MCF 10A (cell line): ENCODE results near the gene AIM2. TPM values are rescaled to one million over a fixed set of nuclear protein-coding genes. Genes with fewer than 3 reads are reported as not detected.

ENCODE experiments used
- BruUV-seq: library from RNA; stranded (reverse); fragments of 400-500 nt; replicated peaks from 2 replicates; lab custom pipeline; 2021; lab: Mats Ljungman, UMichigan
- CTCF ChIA-PET: fragments of 300-600 bp; sonication (Branson Sonifier 250); formaldehyde crosslinking; extraction: SDS; loops from one replicate; lab custom pipeline; 2021; ENCODE audit warnings: antibody characterized with exemption, inconsistent platforms; lab: Yijun Ruan, JAX
- POLR2A ChIA-PET: fragments of 300-600, 350-650 bp; sonication (Branson Sonifier 250); formaldehyde crosslinking; extraction: SDS; loops from one replicate; lab custom pipeline; 2020; ENCODE audit warnings: antibody characterized with exemption, inconsistent platforms; lab: Yijun Ruan, JAX
- DNase-seq: peaks from one replicate; pipeline ENCODE4 v3.0.0-alpha.2; 2018; ENCODE audit not compliant: unreplicated experiment
- H3K27ac Mint-ChIP-seq: one replicate; pipeline ENCODE4 v1.8.0; 2022; ENCODE audit warnings: mild to moderate bottlenecking, low read depth, mixed read lengths; ENCODE audit not compliant: unreplicated experiment
- H3K27me3 Mint-ChIP-seq: one replicate; pipeline ENCODE4 v1.8.0; 2022; ENCODE audit warnings: mixed read lengths; ENCODE audit not compliant: insufficient read depth, unreplicated experiment
- H3K36me3 Mint-ChIP-seq: one replicate; pipeline ENCODE4 v1.8.0; 2022; ENCODE audit warnings: mild to moderate bottlenecking, moderate library complexity, mixed read lengths; ENCODE audit not compliant: insufficient read depth, unreplicated experiment
- H3K4me1 Mint-ChIP-seq: one replicate; pipeline ENCODE4 v1.8.0; 2022; ENCODE audit warnings: mixed read lengths; ENCODE audit not compliant: insufficient read depth, unreplicated experiment
- H3K4me3 Mint-ChIP-seq: one replicate; pipeline ENCODE4 v1.8.0; 2022; ENCODE audit warnings: mild to moderate bottlenecking, moderate library complexity, mixed read lengths; ENCODE audit not compliant: unreplicated experiment
- H3K9me3 Mint-ChIP-seq: one replicate; pipeline ENCODE4 v1.8.0; 2022; ENCODE audit warnings: mixed read lengths; ENCODE audit not compliant: unreplicated experiment
- CTCF ChIP-seq: fragments of 200-600 bp; IDR thresholded peaks from one replicate; pipeline ENCODE4 v1.8.0; 2022; ENCODE audit warnings: antibody characterized with exemption, mild to moderate bottlenecking; ENCODE audit not compliant: unreplicated experiment
- intact Hi-C: fragments of 100-400 bp; cut with micrococcal nuclease; formaldehyde crosslinking; loops from 2 replicates; pipeline ENCODE4 v1.14.1; 2022
- total RNA-seq: library from RNA; stranded (reverse); gene quantifications from 2 replicates; pipeline ENCODE4 v1.2.3, GENCODE V29; 2022

AIM2 gene
- total RNA-seq, 1 experiment from 2014 or later, result not detected

GRCh38 chr1:159083013-159083412, 6.4 kb upstream of the AIM2 start:
- H3K9me3 Mint-ChIP-seq, result no peaks in the 10 kb centered on the region
- H3K36me3 Mint-ChIP-seq, result no peaks in the 10 kb centered on the region
- peaks cover 4% of the 10 kb centered on the region for H3K4me1 Mint-ChIP-seq
- H3K4me3 Mint-ChIP-seq, result no peak overlapping the region
- H3K27me3 Mint-ChIP-seq, result no peaks in the 10 kb centered on the region
- ChIA-PET POLR2A (interaction anchor here (1.5 kb wide), 1 partner anchor 8 kb away, joined by 3 read pairs; no protein-coding TSS in a partner anchor), CTCF (interaction anchor here (0.9 to 3.5 kb wide), 3 partner anchors 11 to 959 kb away, joined by 3 to 43 read pairs (median 4); no protein-coding TSS in a partner anchor)
- intact Hi-C loops, result no loop called here
- BruUV-seq, result no TSS peak
- TF ChIP-seq CTCF, result no peak
- H3K27ac Mint-ChIP-seq, result no peak overlapping the region
- no peak for DNase-seq

GRCh38 chr1:159081626-159082025, 5.1 kb upstream of the AIM2 start:
- Mint-ChIP-seq H3K9me3 (no peaks in the 10 kb centered on the region), H3K4me1 (no peaks in the 10 kb centered on the region), H3K4me3 (no peak overlapping the region), H3K27ac (no peak overlapping the region), H3K27me3 (no peaks in the 10 kb centered on the region), H3K36me3 (no peaks in the 10 kb centered on the region)
- no peak for DNase-seq
- CTCF ChIA-PET, result interaction anchor here (0.6 to 3.5 kb wide), 3 partner anchors 9 to 931 kb away, joined by 4 to 43 read pairs (median 6); no protein-coding TSS in a partner anchor
- no peak for TF ChIP-seq CTCF
- BruUV-seq, result no TSS peak
- POLR2A ChIA-PET, result interaction anchor here (0.6 to 1.5 kb wide), 3 partner anchors 9 to 42 kb away, joined by 3 to 7 read pairs (median 3); no protein-coding TSS in a partner anchor
- intact Hi-C loops, result no loop called here

GRCh38 chr1:159079525-159079924, 3.0 kb upstream of the AIM2 start:
- ChIA-PET CTCF (interaction anchor here (0.6 to 1.6 kb wide), 4 partner anchors 10 to 893 kb away, joined by 3 to 5 read pairs (median 4); no protein-coding TSS in a partner anchor), POLR2A (interaction anchor here (0.6 to 2.2 kb wide), 2 partner anchors 9 to 49 kb away, joined by 4 to 6 read pairs; no protein-coding TSS in a partner anchor)
- no peak overlapping the region for H3K27ac Mint-ChIP-seq
- no peaks in the 10 kb centered on the region for H3K4me1 Mint-ChIP-seq
- H3K27me3 Mint-ChIP-seq, result no peaks in the 10 kb centered on the region
- no peaks in the 10 kb centered on the region for H3K36me3 Mint-ChIP-seq
- no peaks in the 10 kb centered on the region for H3K9me3 Mint-ChIP-seq
- H3K4me3 Mint-ChIP-seq, result no peak overlapping the region
- TF ChIP-seq CTCF, result no peak
- no TSS peak for BruUV-seq
- DNase-seq, result no peak
- intact Hi-C loops, result no loop called here

GRCh38 chr1:159077120-159077961, 775 bp upstream of the AIM2 start:
- no peak for DNase-seq
- no peaks in the 10 kb centered on the region for H3K4me1 Mint-ChIP-seq
- H3K4me3 Mint-ChIP-seq, result no peak overlapping the region
- CTCF ChIA-PET, result interaction anchor here (0.6 to 2.0 kb wide), 5 partner anchors 8 to 1940 kb away, joined by 3 to 10 read pairs (median 4); no protein-coding TSS in a partner anchor
- intact Hi-C loops, result no loop called here
- H3K27me3 Mint-ChIP-seq, result no peaks in the 10 kb centered on the region
- H3K9me3 Mint-ChIP-seq, result no peaks in the 10 kb centered on the region
- POLR2A ChIA-PET, result interaction anchor here (2.2 kb wide), 1 partner anchor 11 kb away, joined by 6 read pairs; no protein-coding TSS in a partner anchor
- TF ChIP-seq CTCF, result no peak
- H3K27ac Mint-ChIP-seq, result no peak overlapping the region
- BruUV-seq, result no TSS peak
- H3K36me3 Mint-ChIP-seq, result no peaks in the 10 kb centered on the region
